ENCODE measurements around the gene MLLT1. TPM values are rescaled to one million over a fixed set of nuclear protein-coding genes. Genes with fewer than 3 reads are reported as not detected.

The MLLT1 gene
- total RNA-seq, 1 donor from 2014 or later = 23.1 TPM

DNA sequence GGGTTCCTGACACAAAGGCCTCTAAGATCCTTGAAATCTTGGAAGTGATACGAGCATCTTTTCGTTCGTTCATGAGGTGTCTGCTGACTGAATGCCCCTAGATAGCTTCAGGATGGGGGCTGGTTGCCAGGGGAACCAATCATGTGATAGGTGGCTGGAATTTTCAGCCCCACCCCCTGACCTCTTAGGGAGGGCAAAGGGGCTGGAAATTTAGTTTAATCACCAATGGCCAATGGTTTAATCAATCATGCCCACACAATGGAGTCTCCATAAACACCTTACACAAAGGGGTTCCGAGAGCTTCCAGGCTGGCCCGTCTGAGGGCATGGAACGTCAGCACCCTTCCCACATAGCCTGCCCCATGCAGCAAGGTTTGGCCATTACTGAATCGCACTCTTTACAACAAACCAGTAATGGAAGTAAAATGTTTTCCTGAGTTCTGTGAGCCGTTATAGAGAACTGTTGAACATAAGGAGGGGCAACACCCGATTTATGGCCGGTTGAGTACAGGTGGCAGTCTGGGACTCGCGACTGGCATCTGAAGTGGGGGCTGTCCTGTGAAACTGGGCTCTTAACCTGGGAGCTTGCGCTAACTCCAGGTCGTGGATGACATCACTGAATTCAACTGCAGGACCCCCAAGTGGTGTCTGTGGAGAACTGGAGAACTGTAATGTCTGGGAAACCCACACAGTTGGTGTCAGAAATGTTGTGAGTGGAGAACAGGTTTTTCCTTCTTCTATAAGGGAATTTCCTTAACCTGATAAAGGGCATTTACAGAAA, 25.6 kb downstream of the MLLT1 start:
- H3K36me3 ChIP-seq (ENCODE audit: control insufficient read depth, insufficient read depth, low read length) = no peaks in the 10 kb centered on the region
- TF ChIP-seq, protein P1, sequence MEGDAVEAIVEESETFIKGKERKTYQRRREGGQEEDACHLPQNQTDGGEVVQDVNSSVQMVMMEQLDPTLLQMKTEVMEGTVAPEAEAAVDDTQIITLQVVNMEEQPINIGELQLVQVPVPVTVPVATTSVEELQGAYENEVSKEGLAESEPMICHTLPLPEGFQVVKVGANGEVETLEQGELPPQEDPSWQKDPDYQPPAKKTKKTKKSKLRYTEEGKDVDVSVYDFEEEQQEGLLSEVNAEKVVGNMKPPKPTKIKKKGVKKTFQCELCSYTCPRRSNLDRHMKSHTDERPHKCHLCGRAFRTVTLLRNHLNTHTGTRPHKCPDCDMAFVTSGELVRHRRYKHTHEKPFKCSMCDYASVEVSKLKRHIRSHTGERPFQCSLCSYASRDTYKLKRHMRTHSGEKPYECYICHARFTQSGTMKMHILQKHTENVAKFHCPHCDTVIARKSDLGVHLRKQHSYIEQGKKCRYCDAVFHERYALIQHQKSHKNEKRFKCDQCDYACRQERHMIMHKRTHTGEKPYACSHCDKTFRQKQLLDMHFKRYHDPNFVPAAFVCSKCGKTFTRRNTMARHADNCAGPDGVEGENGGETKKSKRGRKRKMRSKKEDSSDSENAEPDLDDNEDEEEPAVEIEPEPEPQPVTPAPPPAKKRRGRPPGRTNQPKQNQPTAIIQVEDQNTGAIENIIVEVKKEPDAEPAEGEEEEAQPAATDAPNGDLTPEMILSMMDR (IDR thresholded peaks at IDR 0.05; ENCODE audit: insufficient read depth, low read length, poor library complexity, severe bottlenecking) = no peak
- no peak for DNase-seq (ENCODE audit: low read depth)
- no peaks in the 10 kb centered on the region for H3K27me3 ChIP-seq (ENCODE audit: control insufficient read depth, insufficient read depth, low read length)
- H3K4me3 ChIP-seq (ENCODE audit: low read depth, low read length) = no peak overlapping the region

DNA sequence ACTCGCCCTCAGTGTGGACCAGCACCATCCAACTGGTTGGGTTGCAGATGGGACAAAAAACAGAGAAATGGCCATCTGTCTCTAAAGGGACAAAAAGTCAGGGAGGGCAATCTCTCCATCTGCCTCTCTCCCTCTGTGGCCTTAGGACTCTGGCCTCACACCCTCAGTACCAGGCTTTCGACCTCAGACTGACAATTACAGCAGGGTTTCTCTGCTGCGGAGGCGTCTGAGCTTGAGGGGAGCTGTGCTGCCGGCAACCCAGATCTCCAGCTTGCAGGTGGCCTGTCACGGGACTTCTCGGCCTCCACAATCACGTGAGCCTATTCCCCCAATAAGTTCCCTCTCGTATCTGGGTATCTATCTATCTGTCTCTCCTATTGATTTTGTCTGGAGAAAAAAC, 27.7 kb downstream of the MLLT1 start:
- TF ChIP-seq, protein P1 (IDR thresholded peaks at IDR 0.05; ENCODE audit: insufficient read depth, low read length, poor library complexity, severe bottlenecking) = no peak
- H3K36me3 ChIP-seq (ENCODE audit: control insufficient read depth, insufficient read depth, low read length) = no peaks in the 10 kb centered on the region
- H3K27me3 ChIP-seq (ENCODE audit: control insufficient read depth, insufficient read depth, low read length) = no peaks in the 10 kb centered on the region
- no peak overlapping the region for H3K4me3 ChIP-seq (ENCODE audit: low read depth, low read length)
- DNase-seq (ENCODE audit: low read depth) = no peak

DNA sequence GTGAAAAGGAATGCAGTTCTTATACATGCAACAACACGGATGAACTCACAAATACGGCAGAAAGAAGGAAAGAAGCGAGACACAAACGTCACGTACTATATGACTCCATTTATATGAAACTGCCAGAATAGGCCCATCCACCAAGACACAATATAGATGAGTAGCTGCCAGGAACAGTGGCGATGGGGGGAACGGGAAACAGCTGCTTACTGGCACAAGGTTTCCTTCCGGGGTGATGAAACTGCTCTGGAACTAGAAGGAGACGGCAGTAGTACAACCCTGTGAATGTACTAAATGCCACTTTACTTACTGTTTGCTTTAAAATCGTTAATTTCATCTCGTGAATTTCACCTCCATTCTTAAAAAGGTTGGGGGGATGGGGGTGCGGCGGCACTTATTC, 28.9 kb downstream of the MLLT1 start:
- H3K36me3 ChIP-seq (ENCODE audit: control insufficient read depth, insufficient read depth, low read length) = no peaks in the 10 kb centered on the region
- no peak overlapping the region for H3K4me3 ChIP-seq (ENCODE audit: low read depth, low read length)
- TF ChIP-seq, protein P1 (IDR thresholded peaks at IDR 0.05; ENCODE audit: insufficient read depth, low read length, poor library complexity, severe bottlenecking) = no peak
- no peak for DNase-seq (ENCODE audit: low read depth)
- H3K27me3 ChIP-seq (ENCODE audit: control insufficient read depth, insufficient read depth, low read length) = no peaks in the 10 kb centered on the region

DNA sequence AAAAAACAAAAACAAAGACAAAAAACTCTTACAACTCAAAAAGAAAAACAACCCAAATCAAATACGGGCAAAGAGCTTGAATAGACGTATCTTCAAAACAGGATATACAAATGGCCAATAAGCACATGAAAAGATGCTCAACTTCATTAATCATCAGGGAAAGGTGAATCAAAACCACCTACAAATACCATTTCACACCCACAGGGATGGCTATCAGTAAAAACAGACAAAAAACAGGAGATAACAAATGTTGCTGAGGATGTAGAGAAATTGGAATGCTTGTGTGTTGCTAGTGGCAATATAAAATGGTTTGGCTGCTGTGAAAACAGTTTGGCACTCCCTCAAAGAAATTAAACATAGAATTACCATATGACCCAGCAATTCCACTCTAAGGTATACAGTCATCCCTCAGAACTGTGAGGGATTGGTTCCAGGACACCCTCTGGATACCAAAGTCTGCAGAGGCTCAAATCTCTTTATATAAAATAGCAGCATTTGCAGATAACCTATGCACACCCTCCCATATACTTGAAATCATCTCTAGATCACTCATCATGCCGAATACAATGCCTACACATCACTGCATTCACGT, 29.7 kb downstream of the MLLT1 start:
- TF ChIP-seq, protein P1 (IDR thresholded peaks at IDR 0.05; ENCODE audit: insufficient read depth, low read length, poor library complexity, severe bottlenecking) = no peak
- Histone ChIP-seq H3K36me3 (ENCODE audit: control insufficient read depth, insufficient read depth, low read length) (no peaks in the 10 kb centered on the region), H3K27me3 (ENCODE audit: control insufficient read depth, insufficient read depth, low read length) (no peaks in the 10 kb centered on the region), H3K4me3 (ENCODE audit: low read depth, low read length) (no peak overlapping the region)
- no peak for DNase-seq (ENCODE audit: low read depth)

DNA sequence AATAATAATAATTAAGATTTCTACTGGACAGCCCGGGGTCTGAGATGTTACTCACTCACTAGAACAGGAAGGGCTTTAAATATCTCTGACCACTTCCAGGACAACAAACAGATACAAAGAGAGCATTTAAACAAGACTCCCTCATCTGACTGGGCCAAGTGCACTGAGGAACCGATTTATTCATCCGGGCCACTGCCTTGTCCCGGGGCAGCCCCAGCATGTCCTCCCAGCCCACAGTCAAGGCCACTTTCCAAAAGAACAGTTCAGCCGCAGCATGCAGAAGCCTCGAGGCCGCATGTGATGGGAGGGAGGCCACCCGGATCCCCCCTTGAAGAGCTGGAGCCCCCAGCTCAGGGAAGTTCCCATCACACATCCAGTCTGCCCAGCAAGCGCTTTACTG, 30.5 kb downstream of the MLLT1 start:
- H3K36me3 ChIP-seq (ENCODE audit: control insufficient read depth, insufficient read depth, low read length) = no peaks in the 10 kb centered on the region
- no peaks in the 10 kb centered on the region for H3K27me3 ChIP-seq (ENCODE audit: control insufficient read depth, insufficient read depth, low read length)
- TF ChIP-seq, protein P1 (IDR thresholded peaks at IDR 0.05; ENCODE audit: insufficient read depth, low read length, poor library complexity, severe bottlenecking) = no peak
- H3K4me3 ChIP-seq (ENCODE audit: low read depth, low read length) = no peak overlapping the region
- no peak for DNase-seq (ENCODE audit: low read depth)
